ENCODE data around the gene ZNF787.

DNA sequence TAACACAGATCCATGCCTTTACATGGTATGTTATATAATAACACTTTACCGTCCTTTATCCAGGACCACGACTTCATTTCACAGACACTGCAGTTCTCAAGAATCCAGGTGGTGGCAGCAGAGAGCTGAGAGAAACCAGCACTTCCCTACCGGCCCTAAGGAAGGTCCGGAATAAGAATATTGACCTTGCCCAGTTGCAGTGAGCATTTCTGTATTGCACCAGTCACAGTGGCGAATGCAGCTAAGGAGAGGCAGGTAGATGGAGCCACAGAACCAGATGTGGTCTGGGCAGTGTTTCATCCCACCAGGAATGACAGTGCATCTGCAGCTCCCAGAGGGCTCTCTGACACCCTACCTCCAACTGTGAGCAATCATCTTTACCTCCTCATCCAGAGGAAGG is 44.6 kb downstream of the ZNF787 start:
- TF ChIP-seq, protein P1, sequence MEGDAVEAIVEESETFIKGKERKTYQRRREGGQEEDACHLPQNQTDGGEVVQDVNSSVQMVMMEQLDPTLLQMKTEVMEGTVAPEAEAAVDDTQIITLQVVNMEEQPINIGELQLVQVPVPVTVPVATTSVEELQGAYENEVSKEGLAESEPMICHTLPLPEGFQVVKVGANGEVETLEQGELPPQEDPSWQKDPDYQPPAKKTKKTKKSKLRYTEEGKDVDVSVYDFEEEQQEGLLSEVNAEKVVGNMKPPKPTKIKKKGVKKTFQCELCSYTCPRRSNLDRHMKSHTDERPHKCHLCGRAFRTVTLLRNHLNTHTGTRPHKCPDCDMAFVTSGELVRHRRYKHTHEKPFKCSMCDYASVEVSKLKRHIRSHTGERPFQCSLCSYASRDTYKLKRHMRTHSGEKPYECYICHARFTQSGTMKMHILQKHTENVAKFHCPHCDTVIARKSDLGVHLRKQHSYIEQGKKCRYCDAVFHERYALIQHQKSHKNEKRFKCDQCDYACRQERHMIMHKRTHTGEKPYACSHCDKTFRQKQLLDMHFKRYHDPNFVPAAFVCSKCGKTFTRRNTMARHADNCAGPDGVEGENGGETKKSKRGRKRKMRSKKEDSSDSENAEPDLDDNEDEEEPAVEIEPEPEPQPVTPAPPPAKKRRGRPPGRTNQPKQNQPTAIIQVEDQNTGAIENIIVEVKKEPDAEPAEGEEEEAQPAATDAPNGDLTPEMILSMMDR (IDR thresholded peaks at IDR 0.05; ENCODE audit: control extremely low read depth in 1 of 3, insufficient read depth in 1 of 3, low read depth in 1 of 3, low read length in 3 of 3) = peak; percentile 54 to 84 (median 73)
- TF ChIP-seq SP1 (IDR thresholded peaks at IDR 0.05; ENCODE audit: low read depth, low read length) (no peak), SIX5 (IDR thresholded peaks at IDR 0.05; ENCODE audit: low read depth, low read length) (no peak)

Data from H1 (cell line).